ENCODE results near the gene NPPA.
"Not testable (repeated sequence)": the region's sequence is repeated elsewhere in the genome, so short reads cannot be mapped to it uniquely, and the experiment has no call there.

Gene NPPA

GRCh38 chr1:11828511-11828910 is 19.1 kb downstream of the NPPA start:
- in situ Hi-C loops (cut with MboI; ENCODE audit: low pct_unique_long_range_greater_than_20kb, low sequenced_read_pairs) = no loop called here
- DNase-seq = no peak

GRCh38 chr1:11826946-11827345 is 20.6 kb downstream of the NPPA start:
- no peak for DNase-seq
- in situ Hi-C loops (cut with MboI; ENCODE audit: low pct_unique_long_range_greater_than_20kb, low sequenced_read_pairs) = no loop called here

- no peak for DNase-seq
- in situ Hi-C loops (cut with MboI; ENCODE audit: low pct_unique_long_range_greater_than_20kb, low sequenced_read_pairs) = no loop called here
These were observed 22.5 kb downstream of the NPPA start for GRCh38 chr1:11825131-11825530.

- in situ Hi-C loops (cut with MboI; ENCODE audit: low pct_unique_long_range_greater_than_20kb, low sequenced_read_pairs) = no loop called here
- DNase-seq = no peak
These were observed 24.0 kb downstream of the NPPA start for GRCh38 chr1:11823366-11824137.

GRCh38 chr1:11822091-11822490 is 25.5 kb downstream of the NPPA start:
- no peak for DNase-seq
- in situ Hi-C loops (cut with MboI; ENCODE audit: low pct_unique_long_range_greater_than_20kb, low sequenced_read_pairs) = no loop called here

- in situ Hi-C loops (cut with MboI; ENCODE audit: low pct_unique_long_range_greater_than_20kb, low sequenced_read_pairs) = no loop called here
- no peak for DNase-seq
These were observed 30.4 kb downstream of the NPPA start for GRCh38 chr1:11817192-11817591.

GRCh38 chr1:11813021-11813420 is 34.6 kb downstream of the NPPA start:
- no peak for DNase-seq
- in situ Hi-C loops (cut with MboI; ENCODE audit: low pct_unique_long_range_greater_than_20kb, low sequenced_read_pairs) = no loop called here

- no peak for DNase-seq
- in situ Hi-C loops (cut with MboI; ENCODE audit: low pct_unique_long_range_greater_than_20kb, low sequenced_read_pairs) = no loop called here
These were observed 40.5 kb downstream of the NPPA start for GRCh38 chr1:11807133-11807532.

- in situ Hi-C loops (cut with MboI; ENCODE audit: low pct_unique_long_range_greater_than_20kb, low sequenced_read_pairs) = no loop called here
- DNase-seq = peak; percentile 32
These were observed 41.2 kb downstream of the NPPA start for GRCh38 chr1:11806307-11806936.

- in situ Hi-C loops (cut with MboI; ENCODE audit: low pct_unique_long_range_greater_than_20kb, low sequenced_read_pairs) = no loop called here
- DNase-seq = peak; percentile 99
These were observed 41.9 kb downstream of the NPPA start, which contains the start of the genes CLCN6 and MTHFR for GRCh38 chr1:11805422-11806306. Gene CLCN6 (plus strand): TSS chr1:11806191. CDS start chr1:11806263, 72 bp downstream. Gene MTHFR (minus strand): TSS chr1:11805964. CDS start chr1:11803116, 2,848 bp downstream.

- DNase-seq = peak; percentile 31
- in situ Hi-C loops (cut with MboI; ENCODE audit: low pct_unique_long_range_greater_than_20kb, low sequenced_read_pairs) = no loop called here
These were observed 42.7 kb downstream of the NPPA start for GRCh38 chr1:11804666-11805421.

- DNase-seq; in situ Hi-C loops (cut with MboI; ENCODE audit: low pct_unique_long_range_greater_than_20kb, low sequenced_read_pairs): not testable (repeated sequence)
These were observed 43.5 kb downstream of the NPPA start for GRCh38 chr1:11803924-11804665.

- peak; percentile 60 for DNase-seq
- in situ Hi-C loops (cut with MboI; ENCODE audit: low pct_unique_long_range_greater_than_20kb, low sequenced_read_pairs) = no loop called here
These were observed 44.4 kb downstream of the NPPA start for GRCh38 chr1:11802973-11803885.

- in situ Hi-C loops (cut with MboI; ENCODE audit: low pct_unique_long_range_greater_than_20kb, low sequenced_read_pairs) = no loop called here
- DNase-seq = no peak
These were observed 45.0 kb downstream of the NPPA start for GRCh38 chr1:11802616-11802972.

- in situ Hi-C loops (cut with MboI; ENCODE audit: low pct_unique_long_range_greater_than_20kb, low sequenced_read_pairs) = no loop called here
These were observed 46.7 kb downstream of the NPPA start for GRCh38 chr1:11800756-11801433.

GRCh38 chr1:11800391-11800755 is 47.2 kb downstream of the NPPA start:
- no peak for DNase-seq
- in situ Hi-C loops (cut with MboI; ENCODE audit: low pct_unique_long_range_greater_than_20kb, low sequenced_read_pairs) = no loop called here

More at GRCh38 chr1:11800756-11801433, 46.7 kb downstream of the NPPA start:
- DNase-seq = no peak

- in situ Hi-C loops (cut with MboI; ENCODE audit: low pct_unique_long_range_greater_than_20kb, low sequenced_read_pairs) = no loop called here
- no peak for DNase-seq
These were observed 47.7 kb downstream of the NPPA start for GRCh38 chr1:11799896-11800295.
